Right lobe of liver (tissue), 4 donors: ENCODE measurements around the gene PPP1R14C.

ENCODE experiments used
- POLR2A ChIP-seq: fragments of 450-650 bp; IDR thresholded peaks from one replicate; pipeline ENCODE4 v1.6.1; 2017; ENCODE audit warnings: antibody characterized with exemption, mild to moderate bottlenecking
- TF ChIP-seq, protein P1 (sequence below), 4 donors: fragments of 200-600 bp in 3 of 4; fragments of 450-650 bp in 1 of 4; IDR thresholded peaks; one replicate each; pipeline versions ENCODE4 v1.5.1 to v1.8.0; 2016 to 2022; ENCODE audit warnings: antibody characterized with exemption in 4 of 4, mild to moderate bottlenecking in 2 of 4
- donor health status: DM: no; HTN: no; CAD: no.
- donor health status: DM: no; HTN: no; CAD: no.
- donor health status: DM: no; HTN: yes; CAD: no.

DNA sequence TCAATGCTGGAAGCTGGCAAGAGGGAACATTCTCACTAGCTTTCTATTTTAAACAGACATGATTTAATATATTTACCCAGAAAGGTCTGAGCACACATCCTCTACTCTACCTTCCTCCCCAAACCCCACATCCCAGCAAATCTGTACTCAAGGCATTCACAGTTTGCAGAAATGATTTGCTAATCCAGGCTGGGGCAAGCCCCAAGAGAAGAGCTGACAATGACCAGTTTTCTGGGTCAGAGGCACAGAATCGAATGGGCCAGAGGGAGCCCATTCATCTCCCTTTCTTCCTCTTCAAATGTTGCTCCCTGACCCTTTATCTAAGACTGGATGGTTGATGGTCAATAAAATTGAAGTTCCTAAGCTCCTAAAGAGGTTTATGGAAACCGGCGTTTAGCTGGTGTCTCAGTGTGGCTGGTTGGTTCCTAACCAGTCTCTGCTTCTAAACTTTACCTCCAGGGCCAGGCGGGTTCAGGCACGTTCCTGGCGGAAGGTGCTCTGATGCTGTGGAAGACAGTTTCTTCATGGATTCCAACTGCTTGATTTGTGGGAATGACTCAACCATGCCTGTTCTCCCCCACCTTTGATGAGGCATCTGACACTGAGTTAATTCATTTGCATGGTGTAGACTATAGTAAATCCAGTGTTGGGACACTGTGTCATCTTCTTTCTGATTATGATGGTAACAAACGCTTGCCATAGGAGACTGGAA lies 129.6 kb downstream of the PPP1R14C start:
- TF ChIP-seq, protein P1, sequence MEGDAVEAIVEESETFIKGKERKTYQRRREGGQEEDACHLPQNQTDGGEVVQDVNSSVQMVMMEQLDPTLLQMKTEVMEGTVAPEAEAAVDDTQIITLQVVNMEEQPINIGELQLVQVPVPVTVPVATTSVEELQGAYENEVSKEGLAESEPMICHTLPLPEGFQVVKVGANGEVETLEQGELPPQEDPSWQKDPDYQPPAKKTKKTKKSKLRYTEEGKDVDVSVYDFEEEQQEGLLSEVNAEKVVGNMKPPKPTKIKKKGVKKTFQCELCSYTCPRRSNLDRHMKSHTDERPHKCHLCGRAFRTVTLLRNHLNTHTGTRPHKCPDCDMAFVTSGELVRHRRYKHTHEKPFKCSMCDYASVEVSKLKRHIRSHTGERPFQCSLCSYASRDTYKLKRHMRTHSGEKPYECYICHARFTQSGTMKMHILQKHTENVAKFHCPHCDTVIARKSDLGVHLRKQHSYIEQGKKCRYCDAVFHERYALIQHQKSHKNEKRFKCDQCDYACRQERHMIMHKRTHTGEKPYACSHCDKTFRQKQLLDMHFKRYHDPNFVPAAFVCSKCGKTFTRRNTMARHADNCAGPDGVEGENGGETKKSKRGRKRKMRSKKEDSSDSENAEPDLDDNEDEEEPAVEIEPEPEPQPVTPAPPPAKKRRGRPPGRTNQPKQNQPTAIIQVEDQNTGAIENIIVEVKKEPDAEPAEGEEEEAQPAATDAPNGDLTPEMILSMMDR (IDR thresholded peaks at IDR 0.05) = no peak
- no peak for TF ChIP-seq POLR2A
